Effector memory CD4-positive, alpha-beta T cell (primary cell): ENCODE measurements around the gene SIRT4.
"Not testable (repeated sequence)": the region's sequence is repeated elsewhere in the genome, so short reads cannot be mapped to it uniquely, and the experiment has no call there.

Source experiments
- DNase-seq, 3 donors: peaks; one replicate each; pipeline ENCODE4 v3.0.0-alpha.2; 2020
- H3K27ac ChIP-seq: 2 replicates; pipeline ENCODE4 v1.7.0; 2013; ENCODE audit warnings: mild to moderate bottlenecking, low read length, moderate library complexity; ENCODE audit not compliant: insufficient read depth, poor library complexity, severe bottlenecking
- H3K27me3 ChIP-seq: replicated peaks from 2 replicates; pipeline ENCODE4 v1.7.0; 2013; ENCODE audit warnings: mild to moderate bottlenecking, low read length; ENCODE audit not compliant: insufficient read depth, control insufficient read depth, poor library complexity, severe bottlenecking
- H3K36me3 ChIP-seq: 2 replicates; pipeline ENCODE4 v1.7.0; 2013; ENCODE audit warnings: mild to moderate bottlenecking, low read length, moderate library complexity; ENCODE audit not compliant: control insufficient read depth, insufficient read depth
- H3K4me1 ChIP-seq: 2 replicates; pipeline ENCODE4 v1.7.0; 2013; ENCODE audit warnings: low read length, mild to moderate bottlenecking; ENCODE audit not compliant: control insufficient read depth, insufficient read depth, poor library complexity, severe bottlenecking
- H3K4me3 ChIP-seq: 2 replicates; pipeline ENCODE4 v1.7.0; 2013; ENCODE audit warnings: low read length, low read depth, mild to moderate bottlenecking; ENCODE audit not compliant: insufficient read depth, poor library complexity, severe bottlenecking
- H3K9me3 ChIP-seq: 2 replicates; pipeline ENCODE4 v1.7.0; 2013; ENCODE audit warnings: mild to moderate bottlenecking, low read length, moderate library complexity; ENCODE audit not compliant: control insufficient read depth
- total RNA-seq, 3 donors: gene quantifications; one replicate each; lab custom pipeline; 2026; lab: John Stamatoyannopoulos, UW

Gene SIRT4
- 0.19 to 0.52 (median 0.35) reads per million in 3 donors for total RNA-seq

DNA sequence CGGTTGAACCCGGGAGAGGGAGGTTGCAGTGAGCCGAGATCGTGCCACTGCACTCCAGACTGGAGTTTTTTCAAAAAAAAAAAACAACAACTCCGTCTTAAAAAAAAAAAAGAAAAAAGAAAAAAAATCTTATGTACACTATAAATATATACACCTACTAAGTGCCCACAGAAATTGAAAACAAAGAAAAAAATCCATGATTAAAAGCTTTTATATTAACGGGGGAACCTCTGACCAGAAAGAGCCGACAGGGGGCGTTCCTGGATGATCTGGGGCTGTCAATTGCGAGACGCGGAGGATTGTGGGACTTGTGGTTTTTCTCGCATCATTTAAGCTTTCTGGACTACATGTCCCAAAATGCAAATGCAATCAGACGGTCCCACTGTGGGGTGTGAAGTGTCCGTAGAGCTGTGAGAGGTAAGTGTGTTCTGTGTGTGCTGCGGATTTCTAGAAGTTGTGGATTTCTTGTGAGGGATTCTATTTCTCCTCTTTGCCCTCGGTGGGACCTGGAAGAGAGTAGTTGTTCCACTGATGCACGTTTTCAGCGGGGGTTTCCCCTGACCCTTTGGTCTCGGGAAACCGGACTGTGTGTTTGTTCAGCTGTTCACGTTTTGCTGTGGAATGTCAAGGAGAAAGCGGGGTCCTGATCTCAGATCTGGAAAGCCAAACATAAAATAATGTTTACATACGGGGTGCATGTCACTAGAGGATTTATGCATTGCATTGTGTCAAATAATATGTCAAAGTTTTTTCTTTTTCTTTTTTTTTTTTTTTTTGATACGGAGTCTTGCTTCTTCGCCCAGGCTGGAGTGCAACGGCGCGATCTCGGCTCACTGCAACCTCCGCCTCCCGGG is at the start of gene SIRT4:
Gene SIRT4 (plus strand): TSS at position 360 of the 854 bp plus-strand sequence. CDS start 1,241 bp downstream, outside the sequence.
- peak; percentile 74 to 84 (median 75) for DNase-seq
- Histone ChIP-seq H3K9me3 (no peaks in the 10 kb centered on the region), H3K36me3 (no peaks in the 10 kb centered on the region), H3K4me3 (peak within 1 kb of the TSS; percentile 94), H3K27me3 (no peaks in the 10 kb centered on the region), H3K4me1 (peaks cover 6% of the 10 kb centered on the region), H3K27ac (peak within 1 kb of the TSS; percentile 65)

DNA sequence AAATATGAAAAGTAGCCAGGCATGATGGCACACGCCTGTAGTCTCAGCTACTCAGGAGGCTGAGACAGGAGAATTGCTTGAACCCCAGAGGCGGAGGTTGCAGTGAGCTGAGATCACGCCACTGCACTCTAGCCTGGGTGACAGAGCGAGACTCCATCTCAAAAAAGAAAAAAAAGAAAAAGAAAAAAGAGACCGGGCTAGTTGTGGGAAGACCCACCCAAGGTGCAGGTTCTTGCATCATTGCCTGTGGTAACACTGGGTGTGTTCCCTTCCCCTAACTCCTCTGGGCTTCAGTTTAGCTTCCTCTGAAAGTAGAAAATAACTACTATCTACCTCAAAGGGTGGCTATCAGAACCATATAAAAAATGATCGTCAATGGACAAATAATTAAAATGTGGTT is 48.8 kb upstream of the SIRT4 start:
- H3K27ac ChIP-seq, result peak overlapping the region; percentile 72
- not testable (repeated sequence) for H3K4me3 ChIP-seq, H3K9me3 ChIP-seq, H3K36me3 ChIP-seq, H3K27me3 ChIP-seq
- DNase-seq, result peak; percentile 18 to 50 (median 31)
- H3K4me1 ChIP-seq, result peaks cover 82% of the 10 kb centered on the region

DNA sequence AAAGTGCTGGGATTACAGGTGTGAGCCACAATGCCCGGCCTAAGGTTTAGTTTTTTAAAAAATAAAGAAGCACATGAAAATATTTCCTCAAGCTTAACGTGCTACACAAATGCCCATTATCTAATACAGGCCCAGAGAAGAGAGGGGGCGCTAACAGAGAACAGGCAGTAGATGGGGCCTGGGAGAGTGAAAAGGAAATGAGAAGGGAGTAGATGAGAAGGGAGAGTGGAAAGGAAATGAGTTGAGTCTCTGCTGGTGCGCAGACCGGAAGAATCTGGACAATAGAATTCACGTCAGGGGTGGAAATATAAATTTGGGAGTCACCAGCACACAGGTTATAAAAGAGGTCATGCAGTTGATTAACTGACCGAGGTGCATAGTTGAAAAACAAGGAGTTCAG is 47.3 kb upstream of the SIRT4 start:
- no peak for DNase-seq
- Histone ChIP-seq H3K27ac (peak overlapping the region; percentile 72), H3K4me3 (no peak overlapping the region), H3K27me3 (no peaks in the 10 kb centered on the region), H3K36me3 (peaks cover 4% of the 10 kb centered on the region), H3K9me3 (no peaks in the 10 kb centered on the region), H3K4me1 (peaks cover 78% of the 10 kb centered on the region)

GRCh38 chr12:120257041-120257821 is 44.9 kb upstream of the SIRT4 start:
- no peak for DNase-seq
- H3K4me1 ChIP-seq, result peaks cover 80% of the 10 kb centered on the region
- no peak overlapping the region for H3K4me3 ChIP-seq
- H3K27ac ChIP-seq, result peak overlapping the region; percentile 37
- H3K27me3 ChIP-seq, result no peaks in the 10 kb centered on the region
- H3K36me3 ChIP-seq, result peaks cover 10% of the 10 kb centered on the region
- H3K9me3 ChIP-seq, result no peaks in the 10 kb centered on the region

- Histone ChIP-seq H3K9me3 (no peaks in the 10 kb centered on the region), H3K4me3 (no peak overlapping the region), H3K36me3 (peaks cover 10% of the 10 kb centered on the region), H3K27ac (peak overlapping the region; percentile 60), H3K27me3 (no peaks in the 10 kb centered on the region), H3K4me1 (peaks cover 79% of the 10 kb centered on the region)
- no peak for DNase-seq
Observed at GRCh38 chr12:120258323-120258896, 43.7 kb upstream of the SIRT4 start.

DNA sequence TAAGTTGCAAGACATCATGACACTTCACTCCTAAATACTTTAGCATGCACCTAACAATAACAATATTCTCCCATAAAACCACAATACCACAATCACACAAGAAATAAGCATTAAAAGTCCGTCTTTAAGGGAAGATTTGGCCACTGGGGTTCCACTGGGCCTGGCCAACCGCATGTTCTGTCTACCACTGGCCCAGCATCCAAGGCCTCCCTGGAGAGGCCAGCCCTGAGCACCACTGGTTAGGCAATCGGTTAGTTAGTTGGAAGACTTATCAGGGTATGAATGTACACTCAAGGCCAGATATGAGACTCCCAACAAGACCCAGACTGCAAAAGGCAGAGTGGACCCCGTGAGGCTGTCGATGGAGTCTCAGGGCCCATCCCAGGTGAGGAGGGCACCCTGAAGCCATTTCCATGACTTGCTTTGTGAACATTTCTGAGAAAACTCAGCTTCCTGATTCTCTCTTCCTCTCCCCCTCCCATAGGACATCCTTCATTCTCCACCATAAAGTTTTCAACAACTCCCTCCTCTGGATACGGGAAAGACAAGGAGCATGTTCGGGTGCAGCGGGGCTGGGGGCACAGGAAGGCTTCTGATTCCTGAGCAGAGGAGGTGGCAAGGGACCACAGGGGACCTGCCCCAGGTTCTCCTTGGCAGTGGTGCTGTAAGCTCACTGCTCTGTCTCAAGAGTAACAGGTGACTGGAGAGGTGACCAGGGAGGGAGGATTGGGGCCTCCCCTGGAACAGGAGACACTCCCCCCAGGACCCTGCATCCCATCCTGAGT is 42.5 kb upstream of the SIRT4 start:
- Histone ChIP-seq H3K4me3 (no peak overlapping the region), H3K27me3 (no peaks in the 10 kb centered on the region), H3K9me3 (no peaks in the 10 kb centered on the region), H3K4me1 (peaks cover 74% of the 10 kb centered on the region), H3K36me3 (peaks cover 10% of the 10 kb centered on the region), H3K27ac (peak overlapping the region; percentile 48)
- DNase-seq, result no peak

DNA sequence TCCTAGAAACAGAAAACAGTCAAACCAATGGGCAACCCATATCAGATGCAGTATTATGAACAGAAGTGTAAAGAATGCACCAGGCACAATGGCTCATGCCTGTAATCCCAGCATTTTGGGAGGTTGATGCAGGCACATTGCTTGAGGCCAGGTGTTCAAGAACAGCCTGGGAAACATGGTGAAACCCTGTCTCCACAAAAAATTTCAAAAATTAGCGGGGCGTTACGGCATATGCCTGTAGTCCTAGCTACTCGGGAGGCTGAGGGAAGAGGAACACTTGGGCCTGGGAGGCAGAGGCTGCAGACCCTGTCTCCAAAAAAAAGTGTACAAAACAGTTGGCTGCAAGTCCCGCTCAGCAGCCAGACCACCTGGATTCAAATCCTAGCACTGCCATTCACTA is 41.5 kb upstream of the SIRT4 start:
- Histone ChIP-seq H3K27ac (no peak overlapping the region), H3K9me3 (no peaks in the 10 kb centered on the region), H3K4me3 (no peak overlapping the region), H3K4me1 (peaks cover 66% of the 10 kb centered on the region), H3K27me3 (no peaks in the 10 kb centered on the region), H3K36me3 (peaks cover 10% of the 10 kb centered on the region)
- no peak for DNase-seq

- no peak for DNase-seq
Observed at GRCh38 chr12:120261951-120262851, 39.9 kb upstream of the SIRT4 start.

More at GRCh38 chr12:120261951-120262851, 39.9 kb upstream of the SIRT4 start:
- peaks cover 10% of the 10 kb centered on the region for H3K36me3 ChIP-seq
- no peaks in the 10 kb centered on the region for H3K27me3 ChIP-seq
- peak overlapping the region; percentile 87 for H3K27ac ChIP-seq
- H3K4me3 ChIP-seq, result peak overlapping the region; percentile 93
- H3K9me3 ChIP-seq, result no peaks in the 10 kb centered on the region
- peaks cover 58% of the 10 kb centered on the region for H3K4me1 ChIP-seq
